HG03060 (cell line): ENCODE measurements around the gene COL6A3.

Experiments used
- ATAC-seq: cut with Tn5 transposase; IDR thresholded peaks from one replicate; pipeline ENCODE4 v1.9.1; 2021; ENCODE audit warnings: low read depth, moderate number of reproducible peaks; ENCODE audit not compliant: unreplicated experiment

COL6A3 gene

GRCh38 chr2:237445611-237446337 lies 31.8 kb upstream of the COL6A3 start:
- ATAC-seq, result no peak

GRCh38 chr2:237444071-237444470 lies 30.1 kb upstream of the COL6A3 start:
- no peak for ATAC-seq

DNA sequence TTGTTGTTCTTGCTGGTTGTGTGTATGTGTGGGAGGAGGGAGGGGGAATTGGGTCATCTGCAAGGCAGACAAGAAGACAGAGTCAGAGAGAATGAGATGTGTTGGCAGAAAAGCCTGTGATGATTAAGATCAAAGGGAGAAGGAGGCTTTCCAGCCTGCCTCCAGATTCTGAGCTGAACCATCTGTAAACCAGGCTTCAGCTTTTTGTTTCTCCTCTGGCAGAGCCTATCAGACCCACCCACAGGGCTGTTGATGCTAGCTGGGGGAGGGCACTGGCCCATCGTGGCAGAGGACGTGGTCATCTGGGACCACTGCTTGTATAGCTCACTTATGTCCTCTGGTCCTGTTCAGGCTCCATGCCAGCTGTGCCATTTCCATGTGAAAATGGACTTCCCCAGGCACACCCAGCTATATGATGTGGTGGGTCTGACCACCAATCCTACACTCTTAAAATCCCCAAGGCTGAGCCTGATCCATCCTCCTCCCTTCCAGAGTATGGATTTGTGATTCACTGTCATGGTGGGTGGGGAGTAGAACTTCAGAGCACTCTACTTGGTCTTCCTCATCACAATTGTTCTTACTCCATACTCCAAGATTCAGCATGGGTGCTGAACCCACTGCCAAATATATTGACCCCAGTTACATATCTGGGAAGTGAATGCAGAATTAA lies 27.8 kb upstream of the COL6A3 start:
- ATAC-seq, result no peak

- ATAC-seq, result no peak
Observed at GRCh38 chr2:237440819-237441281, 26.9 kb upstream of the COL6A3 start.

DNA sequence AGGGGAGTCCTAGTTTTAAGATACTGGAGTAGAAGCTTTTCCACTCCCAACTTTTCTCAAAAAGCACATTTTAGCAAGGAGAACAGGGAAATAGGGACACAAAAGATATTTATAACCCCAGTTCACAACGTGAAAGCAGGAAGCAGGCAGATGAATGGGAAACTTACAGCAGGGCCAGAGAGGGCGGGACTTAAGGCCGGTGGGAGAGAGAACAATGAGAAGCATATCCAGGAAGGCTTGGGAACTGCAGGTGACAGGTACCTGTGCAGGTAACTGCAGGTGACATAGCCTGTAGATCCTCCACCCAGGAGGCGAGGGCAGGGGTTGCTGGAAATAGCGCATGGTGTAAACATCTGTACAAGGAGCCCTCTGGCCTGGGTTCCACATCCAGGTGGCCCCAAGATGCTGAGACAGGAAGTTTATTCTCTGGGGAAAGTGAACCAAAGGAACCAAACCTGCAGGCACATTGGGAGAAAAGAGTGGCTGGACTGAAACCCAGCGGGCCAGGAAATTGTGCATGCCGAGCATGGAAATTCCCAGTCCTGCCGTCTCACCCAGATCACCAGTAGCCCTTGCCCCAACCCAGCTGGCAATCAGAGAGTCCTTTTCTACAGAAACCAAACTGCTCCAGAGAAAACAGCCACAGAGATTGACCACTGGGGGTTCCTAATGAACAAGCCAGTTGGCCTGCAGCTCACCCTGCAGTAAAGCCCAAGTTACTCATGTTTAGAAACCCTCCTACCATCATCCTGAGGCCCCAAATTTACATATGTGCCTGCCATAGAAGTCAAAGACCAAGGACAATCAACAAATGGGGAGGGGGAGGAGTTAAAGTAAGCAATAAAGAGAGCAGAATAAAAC lies 24.3 kb upstream of the COL6A3 start:
- no peak for ATAC-seq

- no peak for ATAC-seq
Observed at GRCh38 chr2:237437566-237437965, 23.6 kb upstream of the COL6A3 start.

DNA sequence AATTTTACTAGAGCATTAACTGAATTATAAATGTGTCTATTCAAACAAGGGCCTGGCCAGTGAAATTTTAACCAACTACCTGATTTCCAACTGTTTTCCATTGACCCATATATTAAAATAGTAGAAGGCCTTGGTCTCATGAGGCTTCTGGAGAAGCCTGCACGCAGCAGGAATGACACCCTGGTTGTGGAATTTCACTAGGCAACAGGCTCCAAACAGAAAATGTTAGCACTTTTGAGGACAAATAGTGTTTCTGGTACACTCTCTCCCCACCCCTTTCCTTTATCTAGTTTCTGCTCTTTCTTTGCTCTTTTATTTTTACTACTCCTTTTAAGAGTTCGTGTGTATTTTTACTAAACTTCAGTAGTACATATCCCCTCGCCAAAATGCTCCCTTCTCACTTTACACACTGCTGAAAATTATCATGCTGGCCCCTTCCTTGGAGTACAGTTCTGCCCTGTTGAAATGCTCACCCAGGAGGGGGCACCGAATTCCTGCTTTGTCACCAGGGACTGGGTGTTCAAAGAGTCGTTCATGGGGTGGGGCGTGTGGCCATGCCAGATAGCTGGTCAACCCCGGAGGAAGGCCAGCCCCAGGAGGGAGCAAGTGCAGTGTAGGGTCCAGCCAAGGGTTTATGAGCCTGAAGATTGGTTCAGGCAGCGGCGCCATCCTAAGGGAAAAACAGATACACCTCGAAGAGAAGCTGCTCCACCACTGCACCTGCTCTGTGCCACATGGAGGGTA lies 22.1 kb upstream of the COL6A3 start:
- no peak for ATAC-seq

GRCh38 chr2:237434866-237435311 lies 20.9 kb upstream of the COL6A3 start:
- ATAC-seq, result no peak

- no peak for ATAC-seq
Observed at GRCh38 chr2:237433920-237434676, 20.1 kb upstream of the COL6A3 start.

- no peak for ATAC-seq
Observed at GRCh38 chr2:237432484-237433092, 18.6 kb upstream of the COL6A3 start.

- no peak for ATAC-seq
Observed at GRCh38 chr2:237431837-237432236, 17.9 kb upstream of the COL6A3 start.

DNA sequence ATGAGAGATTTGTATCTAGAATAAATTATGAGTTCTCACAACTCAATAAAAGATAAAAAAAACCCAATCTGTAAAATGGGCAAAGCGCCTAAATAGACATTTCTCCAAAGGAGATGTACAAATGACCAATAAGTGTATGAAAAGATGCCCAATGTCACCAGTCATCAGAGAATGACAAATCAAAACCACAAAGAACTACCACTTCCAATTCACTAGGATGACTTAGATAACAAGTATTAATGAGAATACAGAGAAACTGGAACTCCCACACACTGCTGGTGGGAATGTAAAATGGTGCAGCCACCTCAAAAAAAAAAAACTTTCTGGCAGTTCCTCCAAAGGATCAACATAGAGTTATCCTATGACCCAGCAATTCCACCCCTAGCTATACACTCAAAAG lies 17.4 kb upstream of the COL6A3 start:
- no peak for ATAC-seq

DNA sequence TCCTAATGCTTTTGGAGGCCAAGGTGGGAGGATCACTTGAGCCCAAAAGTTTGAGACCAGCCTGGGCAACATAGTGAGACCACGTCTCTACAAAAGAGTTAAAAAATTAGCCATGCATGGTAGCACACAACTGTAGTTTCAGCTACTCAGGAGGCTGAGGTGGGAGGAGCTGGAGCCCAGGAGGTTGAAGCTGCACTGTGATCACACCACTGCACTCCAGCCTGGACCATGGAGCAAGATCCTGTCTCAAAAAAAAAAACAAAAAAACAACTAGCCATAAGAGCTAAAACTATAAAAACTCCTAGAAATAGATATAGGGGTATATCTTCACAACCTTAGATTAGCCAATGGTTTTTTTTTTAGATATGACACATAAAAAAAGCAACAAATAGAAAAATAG lies 16.9 kb upstream of the COL6A3 start:
- no peak for ATAC-seq

DNA sequence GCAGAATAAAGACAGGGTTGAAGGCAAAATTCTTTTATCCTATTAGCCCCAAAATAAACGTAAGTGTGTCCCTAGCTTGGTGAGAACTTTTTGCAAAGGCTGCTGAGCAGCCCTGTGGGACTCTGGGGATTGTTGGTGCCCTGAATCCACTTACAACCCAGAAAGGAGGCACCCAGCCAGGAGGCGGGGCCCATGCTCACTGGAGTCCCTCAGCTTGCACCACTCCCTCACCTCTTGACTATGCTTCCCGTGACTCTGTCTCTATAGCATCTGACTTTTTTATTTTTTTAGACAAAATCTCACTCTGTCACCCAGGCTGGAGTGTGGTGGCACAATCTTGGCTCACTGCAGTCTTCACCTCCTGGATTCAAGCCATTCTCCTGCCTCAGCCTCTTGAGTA lies 15.8 kb upstream of the COL6A3 start:
- ATAC-seq, result no peak

DNA sequence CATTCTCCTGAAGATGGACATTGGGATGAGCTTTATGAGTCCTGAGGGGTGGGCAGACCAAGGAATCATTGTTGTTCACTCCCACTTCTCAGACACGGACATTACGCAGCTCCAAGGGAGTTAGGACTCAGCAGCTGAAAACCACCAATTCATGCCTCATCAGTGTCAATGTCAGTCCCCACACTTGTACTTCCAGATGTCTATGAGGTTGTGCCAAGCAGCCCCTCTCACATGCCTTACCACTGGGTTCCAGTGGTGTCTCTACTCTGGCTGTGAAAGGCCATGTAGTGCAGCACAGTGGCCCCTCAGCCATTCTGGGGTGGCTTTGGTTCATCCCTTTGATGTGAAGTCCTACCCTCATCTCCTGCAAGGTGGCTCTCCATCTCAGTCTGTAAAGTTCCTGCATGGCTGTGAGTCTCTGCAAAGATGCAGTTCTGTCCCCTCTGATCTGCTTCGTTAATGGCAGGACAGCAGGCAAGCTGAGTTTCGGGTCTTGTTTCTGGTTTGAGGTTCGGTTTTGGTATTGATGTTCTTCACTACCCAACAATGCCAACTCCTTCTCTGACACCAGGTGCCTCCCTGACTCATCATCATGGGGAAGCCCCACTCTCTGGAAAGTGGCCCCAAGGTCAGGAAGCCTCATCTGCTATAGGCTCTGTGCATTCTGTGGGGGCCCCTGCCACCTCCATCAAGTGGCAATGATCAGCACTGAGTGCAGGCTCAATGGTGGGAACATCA lies 14.0 kb upstream of the COL6A3 start:
- no peak for ATAC-seq

DNA sequence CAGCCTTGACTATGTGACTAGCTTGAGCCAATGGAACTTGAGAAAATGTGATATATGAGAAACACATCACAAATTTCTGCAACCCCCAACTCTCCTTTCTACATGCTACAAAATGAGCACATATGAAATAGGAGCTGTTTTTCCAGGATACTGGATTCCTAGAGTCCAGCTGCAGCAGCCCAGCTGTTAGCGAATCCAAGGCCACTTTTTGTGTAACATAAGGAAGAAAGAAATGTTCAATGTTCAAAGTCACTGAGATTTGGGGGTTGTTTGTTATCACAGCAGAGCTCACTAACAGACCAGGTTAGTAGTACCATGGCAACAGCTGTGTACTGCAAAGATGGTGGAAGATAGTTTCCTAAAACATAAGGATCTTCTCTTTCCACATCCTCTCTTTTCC lies 12.6 kb upstream of the COL6A3 start:
- no peak for ATAC-seq

DNA sequence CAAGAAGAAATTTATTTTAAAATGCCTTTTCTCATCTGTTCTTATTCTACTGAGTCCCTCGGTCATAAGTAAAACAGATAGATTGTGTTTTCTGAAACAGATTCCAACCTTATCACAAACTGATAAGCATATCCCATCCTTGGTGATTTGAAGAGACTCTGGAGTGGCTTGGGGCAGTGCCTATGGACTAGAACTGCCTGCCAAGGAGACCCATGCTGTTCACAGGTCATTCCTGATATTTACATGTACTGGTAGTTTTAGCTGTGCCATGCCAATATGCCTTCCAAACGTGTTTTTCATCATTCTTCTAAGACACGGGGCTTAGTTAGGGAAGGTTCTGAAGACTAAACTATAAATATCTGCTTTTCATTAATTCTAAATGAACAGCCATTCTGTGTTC lies 11.4 kb upstream of the COL6A3 start:
- ATAC-seq, result no peak

- ATAC-seq, result no peak
Observed at GRCh38 chr2:237424544-237424943, 10.6 kb upstream of the COL6A3 start.

- no peak for ATAC-seq
Observed at GRCh38 chr2:237423891-237424290, 9.9 kb upstream of the COL6A3 start.
